SK-N-SH (cell line): Measurements from ENCODE around the gene USP46.

ENCODE experiments used
- YY1 ChIP-seq: IDR thresholded peaks from 2 replicates; pipeline ENCODE4 v1.4.0; 2012; ENCODE audit warnings: low read depth, mild to moderate bottlenecking
- TF ChIP-seq, protein P1 (sequence below): fragments of 200-600 bp; sonication (generic); IDR thresholded peaks from 2 replicates; pipeline ENCODE4 v1.6.1; 2017; ENCODE audit warnings: antibody characterized with exemption, mild to moderate bottlenecking, moderate library complexity
- TF ChIP-seq, protein P2 (sequence below): fragments of 150-350 bp; IDR thresholded peaks from 2 replicates; pipeline ENCODE4 v1.6.1; 2016; ENCODE audit warnings: mild to moderate bottlenecking, low read depth, low read length

DNA sequence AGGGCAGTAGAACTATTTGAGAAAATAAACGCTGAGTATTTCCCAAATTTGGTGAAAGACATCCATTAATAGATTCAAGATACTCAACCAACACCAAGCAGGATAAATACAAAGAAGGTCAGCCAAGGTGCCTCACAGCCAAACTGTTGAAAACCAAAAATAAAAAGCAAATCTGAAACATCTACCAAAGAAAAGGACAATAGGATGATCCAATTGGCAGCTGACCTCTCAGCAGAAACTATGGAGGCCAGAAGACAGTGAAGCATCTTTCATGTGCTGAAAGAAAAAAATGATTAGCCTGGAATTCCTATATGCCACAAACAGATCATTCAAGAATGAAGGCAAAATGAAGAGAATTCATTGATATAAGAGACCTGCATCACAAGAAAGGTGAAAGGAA, 44.9 kb downstream of the USP46 start:
- TF ChIP-seq, protein P1, sequence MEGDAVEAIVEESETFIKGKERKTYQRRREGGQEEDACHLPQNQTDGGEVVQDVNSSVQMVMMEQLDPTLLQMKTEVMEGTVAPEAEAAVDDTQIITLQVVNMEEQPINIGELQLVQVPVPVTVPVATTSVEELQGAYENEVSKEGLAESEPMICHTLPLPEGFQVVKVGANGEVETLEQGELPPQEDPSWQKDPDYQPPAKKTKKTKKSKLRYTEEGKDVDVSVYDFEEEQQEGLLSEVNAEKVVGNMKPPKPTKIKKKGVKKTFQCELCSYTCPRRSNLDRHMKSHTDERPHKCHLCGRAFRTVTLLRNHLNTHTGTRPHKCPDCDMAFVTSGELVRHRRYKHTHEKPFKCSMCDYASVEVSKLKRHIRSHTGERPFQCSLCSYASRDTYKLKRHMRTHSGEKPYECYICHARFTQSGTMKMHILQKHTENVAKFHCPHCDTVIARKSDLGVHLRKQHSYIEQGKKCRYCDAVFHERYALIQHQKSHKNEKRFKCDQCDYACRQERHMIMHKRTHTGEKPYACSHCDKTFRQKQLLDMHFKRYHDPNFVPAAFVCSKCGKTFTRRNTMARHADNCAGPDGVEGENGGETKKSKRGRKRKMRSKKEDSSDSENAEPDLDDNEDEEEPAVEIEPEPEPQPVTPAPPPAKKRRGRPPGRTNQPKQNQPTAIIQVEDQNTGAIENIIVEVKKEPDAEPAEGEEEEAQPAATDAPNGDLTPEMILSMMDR: no peak
- TF ChIP-seq YY1: no peak
- TF ChIP-seq, protein P2, sequence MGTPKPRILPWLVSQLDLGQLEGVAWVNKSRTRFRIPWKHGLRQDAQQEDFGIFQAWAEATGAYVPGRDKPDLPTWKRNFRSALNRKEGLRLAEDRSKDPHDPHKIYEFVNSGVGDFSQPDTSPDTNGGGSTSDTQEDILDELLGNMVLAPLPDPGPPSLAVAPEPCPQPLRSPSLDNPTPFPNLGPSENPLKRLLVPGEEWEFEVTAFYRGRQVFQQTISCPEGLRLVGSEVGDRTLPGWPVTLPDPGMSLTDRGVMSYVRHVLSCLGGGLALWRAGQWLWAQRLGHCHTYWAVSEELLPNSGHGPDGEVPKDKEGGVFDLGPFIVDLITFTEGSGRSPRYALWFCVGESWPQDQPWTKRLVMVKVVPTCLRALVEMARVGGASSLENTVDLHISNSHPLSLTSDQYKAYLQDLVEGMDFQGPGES: no peak
